GM18951 (cell line): ENCODE measurements around the gene FOXC2.

Source experiments
- POLR2A ChIP-seq: IDR thresholded peaks from 4 replicates; pipeline ENCODE4 v1.6.1; 2011; ENCODE audit warnings: mild to moderate bottlenecking; ENCODE audit not compliant: insufficient read length, insufficient read depth; ENCODE audit errors: extremely low read depth
- in situ Hi-C: fragments of 300-500 bp; cut with MboI; formaldehyde crosslinking; loops from one replicate; pipeline ENCODE4 v1.12.0; 2022; ENCODE audit warnings: low sequenced_read_pairs, mixed read lengths, inconsistent platforms; ENCODE audit not compliant: unreplicated experiment

FOXC2 gene

GRCh38 chr16:86575095-86575685, 8.6 kb downstream of the FOXC2 start:
- in situ Hi-C loops, result no loop called here
- no peak for TF ChIP-seq POLR2A

- in situ Hi-C loops, result no loop called here
- TF ChIP-seq POLR2A, result no peak
These were observed 9.3 kb downstream of the FOXC2 start for GRCh38 chr16:86575754-86576557.

GRCh38 chr16:86576591-86577313, 10.1 kb downstream of the FOXC2 start:
- TF ChIP-seq POLR2A, result no peak
- in situ Hi-C loops, result no loop called here

- no peak for TF ChIP-seq POLR2A
- in situ Hi-C loops, result no loop called here
These were observed 10.8 kb downstream of the FOXC2 start for GRCh38 chr16:86577314-86577971.

- no peak for TF ChIP-seq POLR2A
- in situ Hi-C loops, result no loop called here
These were observed 11.5 kb downstream of the FOXC2 start, which contains the start of gene FOXL1 for GRCh38 chr16:86578061-86578599. TSS of gene FOXL1 (plus strand) at chr16:86578549. CDS start at chr16:86578724, 175 bp downstream.

- in situ Hi-C loops, result no loop called here
- no peak for TF ChIP-seq POLR2A
These were observed 12.1 kb downstream of the FOXC2 start for GRCh38 chr16:86578611-86579267.

GRCh38 chr16:86579268-86580062, 12.8 kb downstream of the FOXC2 start:
- in situ Hi-C loops, result no loop called here
- TF ChIP-seq POLR2A, result no peak

- in situ Hi-C loops, result no loop called here
- no peak for TF ChIP-seq POLR2A
These were observed 13.6 kb downstream of the FOXC2 start for GRCh38 chr16:86580063-86580790.

- in situ Hi-C loops, result no loop called here
- TF ChIP-seq POLR2A, result no peak
These were observed 14.2 kb downstream of the FOXC2 start for GRCh38 chr16:86580791-86581170.

GRCh38 chr16:86581458-86581857, 14.8 kb downstream of the FOXC2 start:
- in situ Hi-C loops, result no loop called here
- no peak for TF ChIP-seq POLR2A

- TF ChIP-seq POLR2A, result no peak
- in situ Hi-C loops, result no loop called here
These were observed 17.5 kb downstream of the FOXC2 start for GRCh38 chr16:86584071-86584685.
